AG04450 (cell line): ENCODE data around the gene SP100. TPM values are rescaled to one million over a fixed set of nuclear protein-coding genes. Genes with fewer than 3 reads are reported as not detected.

Source experiments
- CTCF ChIA-PET: fragments of 300-600, 350-600 bp; formaldehyde crosslinking; extraction: SDS; loops from one replicate; lab custom pipeline; 2022; ENCODE audit warnings: antibody characterized with exemption, inconsistent platforms; lab: Charles Lee
- POLR2A ChIA-PET: fragments of 350-600 bp; formaldehyde crosslinking; extraction: SDS; loops from one replicate; lab custom pipeline; 2021; ENCODE audit warnings: antibody characterized with exemption, inconsistent platforms; lab: Yijun Ruan, JAX
- DNase-seq: peaks from one replicate; pipeline ENCODE4 v3.0.0-alpha.2; 2011; ENCODE audit warnings: low read depth, low spot score
- H3K27ac ChIP-seq: one replicate; pipeline ENCODE4 v1.5.1; 2012; ENCODE audit warnings: low read depth, low read length, control low read depth
- H3K27me3 ChIP-seq: one replicate; pipeline ENCODE4 v1.6.0; 2012; ENCODE audit warnings: low read length; ENCODE audit not compliant: control insufficient read depth, insufficient read depth
- H3K4me3 ChIP-seq: 2 replicates; pipeline ENCODE4 v1.5.1; 2011; ENCODE audit warnings: mild to moderate bottlenecking, low read depth, low read length, control low read depth
- H3K9me3 ChIP-seq: 2 replicates; pipeline ENCODE4 v1.5.1; 2012; ENCODE audit warnings: low read length; ENCODE audit not compliant: control insufficient read depth, insufficient read depth
- CTCF ChIP-seq: IDR thresholded peaks from 2 replicates; pipeline ENCODE4 v1.5.1; 2011; ENCODE audit warnings: low read depth, low read length, control low read depth, inconsistent platforms
- polyA plus RNA-seq: library from polyadenylated mRNA; depleted of rRNA; stranded (reverse); fragments of >200 nt; gene quantifications from 2 replicates; pipeline ENCODE4 v1.2.3, GENCODE V29; 2011

Gene SP100
- polyA plus RNA-seq, 1 experiment = 71.2 TPM

DNA sequence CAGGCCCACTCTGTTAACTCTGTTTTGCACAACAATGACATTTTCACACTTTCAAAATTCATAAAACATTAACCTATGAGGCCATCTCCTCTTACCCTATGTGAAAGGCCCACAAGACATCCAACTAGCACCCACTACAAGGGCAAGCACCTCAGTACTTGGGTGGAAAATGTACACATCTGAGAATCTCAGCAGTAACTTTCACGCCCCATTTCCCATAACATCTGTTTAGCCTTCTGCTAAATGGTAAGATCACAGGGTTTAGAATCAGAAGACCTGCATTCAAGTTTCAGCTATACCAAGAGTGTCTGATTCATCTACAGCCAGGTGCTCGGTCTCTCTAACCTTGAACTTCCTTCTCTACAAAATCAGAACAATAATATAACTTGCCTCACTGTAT, 89.2 kb downstream of the SP100 start:
- H3K27me3 ChIP-seq = no peaks in the 10 kb centered on the region
- H3K27ac ChIP-seq = no peak overlapping the region
- no peak for DNase-seq
- no peak for TF ChIP-seq CTCF
- CTCF ChIA-PET = no interaction called here
- POLR2A ChIA-PET = no interaction called here
- H3K9me3 ChIP-seq = no peaks in the 10 kb centered on the region
- H3K4me3 ChIP-seq = no peak overlapping the region

DNA sequence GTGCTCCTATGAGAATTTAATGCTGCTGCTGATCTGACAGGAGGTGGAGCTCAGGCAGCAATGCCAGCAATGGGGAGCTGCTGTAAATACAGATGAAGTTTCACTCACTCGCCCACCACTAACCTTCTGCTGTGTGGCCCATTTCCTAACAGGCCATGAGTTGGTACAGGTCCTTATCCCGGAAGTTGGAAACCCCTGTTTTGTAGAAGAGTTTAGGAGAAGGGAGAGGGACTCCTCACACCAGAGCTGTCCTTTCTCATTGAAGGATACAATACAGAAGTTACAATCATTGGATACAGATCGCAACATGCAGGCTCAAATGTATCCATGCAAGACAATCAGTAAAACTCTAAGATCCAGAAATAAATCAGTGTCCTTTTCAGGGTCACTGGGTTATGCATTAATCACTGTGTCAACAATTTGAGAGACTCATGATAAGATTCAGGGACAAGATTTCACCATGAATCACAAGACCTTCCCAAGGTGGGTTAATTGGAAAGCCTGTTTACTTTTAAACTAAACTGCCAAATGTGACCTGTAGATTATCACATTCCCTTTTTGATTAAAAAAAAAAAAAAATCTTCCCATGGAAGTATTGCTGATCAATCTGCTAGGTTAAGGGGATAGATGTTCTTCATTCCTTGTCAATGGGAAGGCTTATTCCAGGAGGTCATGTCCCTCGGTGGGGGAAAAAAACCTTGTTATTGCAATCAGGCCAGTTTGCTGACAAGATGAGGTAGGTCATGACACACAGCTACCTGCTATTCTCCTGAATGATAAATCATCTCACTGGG, 97.2 kb downstream of the SP100 start:
- no peak for DNase-seq
- CTCF ChIA-PET = no interaction called here
- H3K9me3 ChIP-seq = no peaks in the 10 kb centered on the region
- POLR2A ChIA-PET = no interaction called here
- H3K27me3 ChIP-seq = no peaks in the 10 kb centered on the region
- no peak overlapping the region for H3K27ac ChIP-seq
- no peak overlapping the region for H3K4me3 ChIP-seq
- TF ChIP-seq CTCF = no peak

- CTCF ChIA-PET = no interaction called here
- POLR2A ChIA-PET = no interaction called here
- TF ChIP-seq CTCF = no peak
- no peak overlapping the region for H3K4me3 ChIP-seq
- DNase-seq = no peak
- peaks cover 15% of the 10 kb centered on the region for H3K9me3 ChIP-seq
- no peak overlapping the region for H3K27ac ChIP-seq
- no peaks in the 10 kb centered on the region for H3K27me3 ChIP-seq
These were observed 104.3 kb downstream of the SP100 start for GRCh38 chr2:230520061-230520874.

GRCh38 chr2:230520875-230521155, 104.8 kb downstream of the SP100 start:
- H3K27ac ChIP-seq = no peak overlapping the region
- no peak for DNase-seq
- no peak overlapping the region for H3K4me3 ChIP-seq
- no peaks in the 10 kb centered on the region for H3K27me3 ChIP-seq
- ChIA-PET CTCF (no interaction called here), POLR2A (no interaction called here)
- no peak for TF ChIP-seq CTCF
- H3K9me3 ChIP-seq = peaks cover 20% of the 10 kb centered on the region

DNA sequence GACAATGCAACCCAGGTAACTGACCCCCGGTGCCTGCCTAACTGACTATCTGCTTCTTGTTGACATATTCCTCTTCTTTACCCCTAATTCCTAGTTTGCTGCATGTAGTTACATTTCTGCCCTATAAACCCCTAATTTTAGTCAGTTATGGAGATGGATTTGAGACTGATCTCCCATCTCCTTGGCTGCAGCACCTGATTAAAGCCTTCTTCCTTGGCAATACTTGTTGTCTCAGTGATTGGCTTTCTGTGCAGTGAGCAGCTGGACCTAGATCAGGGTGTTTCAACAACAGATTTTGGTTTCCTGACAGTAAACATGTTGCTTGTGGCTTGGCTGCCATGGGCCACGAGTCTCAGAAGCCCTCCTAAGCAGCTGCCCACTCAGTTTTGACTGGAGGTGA, 105.4 kb downstream of the SP100 start:
- H3K27me3 ChIP-seq = no peaks in the 10 kb centered on the region
- no peak for DNase-seq
- ChIA-PET CTCF (no interaction called here), POLR2A (no interaction called here)
- peaks cover 24% of the 10 kb centered on the region for H3K9me3 ChIP-seq
- H3K4me3 ChIP-seq = no peak overlapping the region
- no peak overlapping the region for H3K27ac ChIP-seq
- no peak for TF ChIP-seq CTCF
